Mucosa of descending colon (tissue), 3 donors: ENCODE data around the gene ADRA2A. TPM values are rescaled to one million over a fixed set of nuclear protein-coding genes. Genes with fewer than 3 reads are reported as not detected.

ENCODE experiments used
- ATAC-seq: fragments of 200-7000 bp; cut with Tn5 transposase; one replicate; pipeline ENCODE4 v1.9.1; 2020; ENCODE audit warnings: mild to moderate bottlenecking, moderate library complexity
- DNase-seq, 3 donors: peaks; one replicate each; pipeline ENCODE4 v3.0.0-alpha.2; 2020
- H3K36me3 ChIP-seq: fragments of 200-600 bp; one replicate; pipeline ENCODE4 v1.8.0; 2021; ENCODE audit warnings: low read depth, mild to moderate bottlenecking
- H3K4me1 ChIP-seq: fragments of 200-600 bp; one replicate; pipeline ENCODE4 v1.8.0; 2021; ENCODE audit warnings: low read depth, mild to moderate bottlenecking
- H3K4me3 ChIP-seq: fragments of 200-600 bp; one replicate; pipeline ENCODE4 v1.8.0; 2021; ENCODE audit warnings: mild to moderate bottlenecking
- H3K9me3 ChIP-seq: fragments of 200-600 bp; one replicate; pipeline ENCODE4 v1.8.0; 2021; ENCODE audit warnings: mild to moderate bottlenecking
- intact Hi-C, 2 donors: fragments of 100-400 bp; cut with DNase I in 1 of 2; cut with micrococcal nuclease in 1 of 2; formaldehyde crosslinking; loops; one replicate each; pipeline versions ENCODE4 v1.11.0 to v1.11.1; 2022; cut with DNase I, micrococcal nuclease
- total RNA-seq, 3 donors: library from RNA; stranded (reverse); fragmentation: NEBNext Ultra II Directional in 2 of 3; extraction: Animal tissue kit (Norgen Biotek cat#: 25700) in 2 of 3; gene quantifications; one replicate each; pipeline versions ENCODE4 v1.2.1 to v1.2.4, GENCODE V29; 2021 to 2023
- TF ChIP-seq, protein P1 (sequence below): fragments of 200-600 bp; IDR thresholded peaks from one replicate; pipeline ENCODE4 v1.8.0; 2022; ENCODE audit warnings: antibody characterized with exemption, mild to moderate bottlenecking
- donor health status: DM: no; HTN: no; CAD: no; lungs with moderate emphysema.
- donor health status: DM: no; HTN: no; CAD: no.
- donor health status: DM: no; HTN: yes; CAD: no.

Gene ADRA2A
- total RNA-seq, 3 donors from 2014 or later: 10.9 to 16.2 (median 12.8) TPM

DNA sequence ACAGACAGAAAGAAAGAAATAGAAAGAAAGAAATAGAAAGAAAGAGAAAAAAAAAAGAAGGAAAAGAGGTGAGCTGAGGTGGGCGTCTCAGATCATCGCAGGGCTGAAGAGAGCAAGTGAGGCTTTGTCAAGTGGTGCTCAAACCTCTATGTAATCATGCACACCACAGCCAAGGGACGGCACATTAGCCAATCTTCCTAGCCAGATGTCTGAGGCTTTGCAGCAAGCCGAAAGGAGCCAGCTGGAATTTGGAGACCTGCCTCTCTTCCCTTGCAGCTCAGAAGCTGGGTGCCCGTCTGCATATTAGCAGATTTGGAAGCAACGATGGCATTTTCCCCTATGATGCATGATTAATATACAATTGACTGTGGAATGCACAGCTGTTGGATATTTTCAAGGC lies 52.5 kb downstream of the ADRA2A start:
- intact Hi-C loops: no loop called here
- Histone ChIP-seq H3K36me3 (no peaks in the 10 kb centered on the region), H3K4me1 (no peaks in the 10 kb centered on the region), H3K4me3 (no peak overlapping the region), H3K9me3 (no peaks in the 10 kb centered on the region)
- TF ChIP-seq, protein P1, sequence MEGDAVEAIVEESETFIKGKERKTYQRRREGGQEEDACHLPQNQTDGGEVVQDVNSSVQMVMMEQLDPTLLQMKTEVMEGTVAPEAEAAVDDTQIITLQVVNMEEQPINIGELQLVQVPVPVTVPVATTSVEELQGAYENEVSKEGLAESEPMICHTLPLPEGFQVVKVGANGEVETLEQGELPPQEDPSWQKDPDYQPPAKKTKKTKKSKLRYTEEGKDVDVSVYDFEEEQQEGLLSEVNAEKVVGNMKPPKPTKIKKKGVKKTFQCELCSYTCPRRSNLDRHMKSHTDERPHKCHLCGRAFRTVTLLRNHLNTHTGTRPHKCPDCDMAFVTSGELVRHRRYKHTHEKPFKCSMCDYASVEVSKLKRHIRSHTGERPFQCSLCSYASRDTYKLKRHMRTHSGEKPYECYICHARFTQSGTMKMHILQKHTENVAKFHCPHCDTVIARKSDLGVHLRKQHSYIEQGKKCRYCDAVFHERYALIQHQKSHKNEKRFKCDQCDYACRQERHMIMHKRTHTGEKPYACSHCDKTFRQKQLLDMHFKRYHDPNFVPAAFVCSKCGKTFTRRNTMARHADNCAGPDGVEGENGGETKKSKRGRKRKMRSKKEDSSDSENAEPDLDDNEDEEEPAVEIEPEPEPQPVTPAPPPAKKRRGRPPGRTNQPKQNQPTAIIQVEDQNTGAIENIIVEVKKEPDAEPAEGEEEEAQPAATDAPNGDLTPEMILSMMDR: no peak
- ATAC-seq: no peak
- no peak for DNase-seq

DNA sequence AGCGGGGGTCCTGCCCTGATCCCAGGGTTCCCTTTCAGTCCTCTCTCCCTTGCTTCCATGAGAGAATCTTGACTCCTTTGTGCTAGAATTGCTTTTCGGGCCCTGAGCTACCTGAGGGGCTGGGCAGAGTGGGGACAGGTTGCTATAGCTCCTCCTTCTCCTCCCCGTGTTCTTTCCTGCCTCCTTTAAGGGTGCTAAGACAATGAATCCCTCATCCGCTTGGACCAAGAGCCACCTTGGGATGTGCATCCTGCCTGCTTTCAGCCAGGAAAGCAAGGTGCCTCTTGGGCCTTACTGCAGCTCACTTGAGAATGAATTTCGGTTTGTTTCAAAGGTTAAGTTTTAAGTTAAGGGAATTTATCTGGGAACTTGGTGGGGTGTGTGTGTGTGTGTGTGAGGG lies 53.6 kb downstream of the ADRA2A start:
- H3K4me1 ChIP-seq: no peaks in the 10 kb centered on the region
- no peaks in the 10 kb centered on the region for H3K36me3 ChIP-seq
- intact Hi-C loops: no loop called here
- H3K4me3 ChIP-seq: no peak overlapping the region
- TF ChIP-seq, protein P1: no peak
- DNase-seq (no peak), ATAC-seq (no peak)
- H3K9me3 ChIP-seq: no peaks in the 10 kb centered on the region

Other genes starting within 250 kb of the ADRA2A start
- gene PDCD4, start 205.1 kb upstream of the ADRA2A start, total RNA-seq: 100 to 1,000 TPM; 290 to 605 (median 528) TPM
- 10 to 100 TPM; 10.6 to 23.4 (median 17.6) TPM for gene BBIP1, start 157.8 kb upstream of the ADRA2A start, total RNA-seq
- gene SHOC2, start 157.4 kb upstream of the ADRA2A start, total RNA-seq: 10 to 100 TPM; 68.5 to 90.7 (median 72.3) TPM